Stimulated activated CD8-positive, alpha-beta memory T cell treated with anti-CD3 and anti-CD28 coated beads, Interleukin-15, amount 100 ng/mL, for 24 hours (primary cell): ENCODE results near the gene TTC7B.

ENCODE experiments used
- DNase-seq: peaks from one replicate; pipeline ENCODE4 v3.0.0-alpha.2; 2020; ENCODE audit warnings: low read depth

The TTC7B gene

DNA sequence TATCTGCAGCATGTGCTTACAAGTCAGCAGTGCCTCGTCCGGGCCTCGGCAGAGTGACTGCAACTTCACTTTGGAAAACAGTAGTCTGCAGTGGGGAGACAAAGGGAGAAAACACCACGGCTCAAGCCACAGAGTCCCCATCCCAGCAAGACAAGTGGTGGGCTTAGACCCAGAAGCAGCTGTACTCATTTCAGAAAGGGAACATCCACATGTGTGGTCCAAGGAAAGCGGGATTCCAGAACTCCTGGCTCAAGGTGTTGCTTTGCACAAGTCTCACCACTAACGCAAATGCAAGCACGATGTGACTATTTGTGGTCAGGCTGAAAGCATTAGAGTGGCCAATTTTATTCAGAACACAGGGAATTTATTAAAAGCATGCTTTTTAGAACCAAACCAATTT, 198.3 kb downstream of the TTC7B start:
- no peak for DNase-seq

DNA sequence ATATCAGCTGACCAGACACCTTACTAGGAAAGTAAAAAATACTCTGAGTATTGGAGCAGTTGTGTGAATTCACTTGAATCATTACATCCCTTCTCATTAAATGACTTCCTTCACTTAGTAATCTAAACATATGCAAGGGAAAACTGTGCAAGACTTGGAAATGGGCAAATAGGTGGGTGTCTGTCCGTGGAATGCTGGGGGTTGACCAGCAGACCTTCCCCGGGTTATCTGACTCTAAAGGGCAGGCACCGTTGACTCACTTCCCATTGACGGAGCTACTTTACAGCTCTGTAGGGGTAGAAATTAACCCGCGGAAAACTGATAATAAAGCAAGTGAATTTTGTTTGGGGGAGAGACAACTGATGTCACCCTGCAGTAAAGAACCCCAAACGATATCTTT, 199.3 kb downstream of the TTC7B start:
- DNase-seq, result no peak

DNA sequence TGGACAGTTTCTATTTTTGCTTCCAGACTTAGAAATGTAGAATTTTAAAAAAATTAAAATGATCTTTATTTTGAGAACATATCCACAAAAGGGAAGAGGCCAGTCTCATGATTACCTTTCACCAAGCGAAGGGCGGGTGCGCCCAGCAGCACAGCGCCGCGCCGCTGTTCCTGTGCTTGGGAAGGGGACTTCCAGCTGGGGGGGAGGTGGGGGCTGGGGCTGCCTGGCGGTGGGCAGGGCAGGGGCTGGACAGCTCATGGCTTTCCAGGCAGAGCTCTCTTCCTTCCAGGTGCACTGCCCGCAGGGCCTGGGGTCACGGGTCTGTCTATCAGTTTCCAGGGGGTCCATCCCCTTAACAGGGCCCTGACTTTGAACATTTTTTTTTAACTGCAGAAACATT, 199.9 kb downstream of the TTC7B start:
- DNase-seq, result no peak

DNA sequence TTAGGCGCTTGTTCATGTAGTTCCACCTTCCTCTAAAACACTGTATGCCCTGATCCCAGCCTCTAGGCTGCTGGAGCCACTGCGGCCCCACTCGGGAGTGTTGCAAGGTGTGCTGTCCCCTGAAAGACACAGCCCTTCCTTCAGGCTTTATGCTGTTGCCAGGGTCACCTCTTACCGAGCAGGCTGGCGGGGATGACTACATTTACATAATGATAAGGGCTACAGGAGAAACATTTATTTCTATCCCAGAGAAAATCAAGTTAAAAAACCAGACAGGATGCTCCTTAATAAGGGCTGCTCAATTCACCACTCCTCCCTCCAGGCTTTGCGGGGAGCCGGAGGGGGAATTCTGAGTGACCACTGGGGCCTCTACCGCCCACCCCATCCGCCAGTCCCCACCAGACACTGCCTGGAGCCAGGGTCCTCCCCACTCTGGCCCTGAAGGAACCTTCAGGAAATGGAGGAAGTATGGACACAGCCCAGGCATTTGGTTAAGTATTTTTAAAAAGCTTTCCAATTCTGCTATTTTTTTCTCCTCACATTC, 200.6 kb downstream of the TTC7B start:
- no peak for DNase-seq

DNA sequence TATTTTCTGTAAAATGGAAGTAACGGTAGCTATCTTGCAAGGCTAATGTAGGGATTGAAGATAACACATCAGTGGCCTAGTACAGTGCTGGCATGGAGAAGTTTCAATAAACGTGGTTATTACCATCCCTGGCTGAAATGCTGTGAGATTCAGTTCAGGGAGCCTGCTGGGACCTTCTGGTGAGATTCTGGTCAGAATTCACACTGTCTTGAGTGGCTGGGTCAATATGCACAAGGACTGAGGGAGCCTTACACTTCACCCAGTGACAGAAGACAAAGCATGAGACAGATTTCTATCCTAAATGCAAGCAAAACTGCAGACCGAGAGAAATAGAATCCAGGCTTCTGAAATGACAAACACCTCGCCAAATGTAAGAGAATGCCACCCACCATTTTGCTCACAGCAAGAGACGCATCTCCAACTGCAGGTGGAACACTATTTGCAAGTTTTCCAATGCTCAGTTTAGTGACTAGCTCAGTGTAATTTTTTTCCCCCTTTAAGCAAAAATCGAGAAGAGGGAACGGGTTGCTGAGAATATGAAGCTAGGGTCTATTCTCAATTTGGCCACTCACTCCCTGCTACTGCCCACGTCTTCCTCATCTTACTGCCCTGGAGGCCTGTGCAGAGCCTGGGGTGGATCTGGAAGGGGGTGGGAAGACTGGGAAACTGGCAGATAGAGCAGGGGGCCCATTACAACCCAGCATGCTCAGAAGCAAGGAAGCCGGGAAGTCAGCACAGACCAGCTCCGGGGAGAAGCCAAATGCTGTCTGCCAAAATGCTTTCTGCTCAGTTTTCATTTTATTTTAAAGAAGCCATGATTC, 201.3 kb downstream of the TTC7B start:
- no peak for DNase-seq

DNA sequence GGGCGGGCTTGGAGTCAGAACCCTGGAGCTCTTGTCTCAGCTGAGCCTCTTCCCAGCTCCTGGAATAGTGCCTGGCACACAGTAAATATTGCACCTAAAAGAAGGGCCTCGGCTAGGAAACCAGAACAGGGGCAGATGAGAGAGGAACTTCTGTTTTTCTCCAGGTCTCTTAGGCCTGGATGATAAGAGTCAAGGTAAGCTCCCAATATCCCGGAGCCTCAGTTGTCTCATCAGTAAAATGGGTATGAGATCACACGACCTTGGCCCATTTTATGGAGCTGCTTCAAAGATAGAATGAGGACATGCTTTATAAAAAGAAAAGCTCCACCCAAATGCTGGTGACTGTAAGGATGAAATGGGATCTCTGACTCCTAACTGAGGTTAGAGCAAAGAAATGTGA, 202.2 kb downstream of the TTC7B start:
- no peak for DNase-seq

DNA sequence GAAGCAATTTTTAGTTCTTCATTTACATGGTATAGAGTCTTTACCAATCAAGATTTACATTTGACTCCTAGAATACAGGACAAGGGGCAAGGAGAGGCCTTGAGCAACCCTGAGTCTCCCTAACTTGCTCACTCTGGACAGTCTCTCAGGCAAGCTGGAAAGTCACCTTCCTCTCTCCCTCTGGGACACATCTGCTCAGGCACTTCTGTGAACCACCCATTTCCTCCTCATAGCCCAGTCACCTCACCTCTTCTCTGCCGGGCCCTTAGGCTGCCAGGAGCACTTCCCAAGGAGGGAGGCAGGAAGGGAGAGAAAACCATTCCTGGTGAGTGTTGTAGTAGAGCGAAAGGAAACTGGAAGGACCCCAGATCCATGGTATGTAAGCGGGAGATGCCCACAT, 202.8 kb downstream of the TTC7B start:
- no peak for DNase-seq

DNA sequence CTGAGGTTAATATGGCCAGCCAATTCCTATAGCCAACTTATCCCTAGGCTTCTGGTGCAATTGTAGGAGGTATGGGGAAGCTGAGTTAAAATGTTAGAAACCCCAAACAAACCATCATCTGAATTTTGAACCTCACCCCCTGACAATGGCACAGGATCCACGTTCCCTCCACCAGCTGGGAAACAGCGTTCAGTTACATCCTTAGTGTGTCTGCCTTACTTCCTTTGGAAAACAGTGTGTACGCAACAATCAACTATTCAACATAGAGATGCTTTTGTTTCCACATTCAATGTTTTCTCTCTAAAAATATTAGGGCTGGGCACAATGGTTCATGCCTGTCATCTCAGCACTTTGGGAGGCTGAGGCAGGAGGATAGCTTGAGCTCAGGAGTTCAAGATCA, 203.4 kb downstream of the TTC7B start:
- no peak for DNase-seq

DNA sequence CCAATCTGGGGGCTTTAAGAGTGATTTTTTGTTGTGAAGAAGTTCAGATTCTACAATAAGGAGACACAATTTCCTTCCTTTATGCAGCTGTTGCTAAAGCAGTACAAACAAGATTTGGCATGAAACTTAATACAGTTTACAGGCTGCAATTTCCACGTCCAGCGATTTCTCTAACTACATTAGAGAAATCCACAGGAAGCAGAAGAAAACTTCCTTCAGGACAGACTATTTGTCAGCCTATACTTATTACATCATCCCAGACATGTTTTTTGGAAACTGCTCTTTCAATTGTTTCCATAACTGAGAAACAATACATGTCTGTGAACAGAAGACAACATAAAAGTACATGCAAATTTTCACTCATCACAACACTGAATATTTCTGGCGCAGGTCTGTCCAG, 204.3 kb downstream of the TTC7B start:
- DNase-seq, result no peak

DNA sequence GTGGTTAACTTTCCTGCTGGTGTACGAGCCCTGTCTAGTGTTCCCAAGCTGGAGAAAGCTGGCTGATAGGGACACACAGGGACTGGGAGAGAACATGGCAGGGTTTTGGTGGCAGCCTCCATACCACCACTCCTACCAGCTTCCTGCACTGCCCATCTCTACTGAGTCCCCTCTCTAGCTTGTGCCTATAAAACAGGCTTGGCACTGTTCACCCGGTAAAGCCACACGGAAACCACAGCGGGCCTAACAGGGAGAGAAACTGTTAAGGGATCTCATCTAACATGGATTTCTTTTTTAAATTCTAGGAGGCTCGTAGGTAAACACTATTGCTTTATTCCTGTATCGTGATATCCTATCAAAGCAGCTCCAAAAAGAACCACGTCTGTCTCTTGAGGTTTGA, 204.7 kb downstream of the TTC7B start:
- no peak for DNase-seq

DNA sequence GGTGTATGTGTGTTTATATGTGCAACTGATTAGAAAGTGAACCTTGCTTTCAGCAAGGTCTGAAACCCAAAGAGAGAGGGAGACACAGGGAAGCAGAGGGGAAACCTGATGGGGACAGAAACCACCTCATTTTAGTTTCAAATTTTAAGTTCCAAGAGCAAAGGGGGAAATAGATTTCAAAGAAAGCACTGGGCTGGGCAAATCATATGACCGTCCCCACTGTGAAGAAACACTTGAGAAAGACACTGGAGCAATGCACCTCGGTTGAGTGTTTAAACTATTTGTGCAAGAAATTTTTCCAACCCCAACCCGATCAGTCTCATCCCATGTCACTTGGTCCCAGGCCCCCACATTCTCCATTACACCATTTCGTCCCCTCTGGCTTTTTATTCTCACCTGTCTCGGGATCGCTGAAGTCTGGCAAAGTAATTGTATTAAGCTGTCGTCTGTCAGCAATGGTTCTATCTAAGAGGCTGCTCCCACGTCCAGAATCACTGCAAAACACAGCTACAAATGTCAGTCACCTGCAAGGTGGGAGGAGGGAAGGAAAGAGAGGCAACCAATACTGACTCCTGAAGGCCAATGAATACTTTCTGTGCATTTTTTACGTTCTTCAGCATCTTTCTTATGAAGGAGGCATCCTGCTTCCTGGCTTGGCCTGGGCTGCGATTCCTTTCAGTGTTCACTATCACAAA, 205.7 kb downstream of the TTC7B start:
- no peak for DNase-seq

DNA sequence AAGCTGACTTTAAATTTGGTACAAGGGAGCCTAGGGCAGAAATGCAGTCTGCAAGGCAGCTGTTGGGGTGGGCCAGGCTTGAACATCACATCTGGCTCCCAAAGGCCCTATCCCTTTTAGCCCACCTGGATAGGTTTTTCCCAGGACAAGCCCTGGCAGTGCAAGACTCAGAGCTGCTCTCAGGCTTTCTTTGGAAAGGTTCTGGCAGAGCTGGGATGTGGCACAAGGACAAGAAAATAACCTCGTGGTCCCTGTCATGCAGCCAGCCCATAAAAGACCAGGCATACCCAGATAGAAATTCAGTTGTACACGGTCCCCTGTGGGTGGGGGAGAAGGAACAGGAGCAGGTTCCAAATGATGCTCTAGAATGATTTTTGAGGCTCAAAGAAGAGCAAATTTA, 206.9 kb downstream of the TTC7B start:
- no peak for DNase-seq

DNA sequence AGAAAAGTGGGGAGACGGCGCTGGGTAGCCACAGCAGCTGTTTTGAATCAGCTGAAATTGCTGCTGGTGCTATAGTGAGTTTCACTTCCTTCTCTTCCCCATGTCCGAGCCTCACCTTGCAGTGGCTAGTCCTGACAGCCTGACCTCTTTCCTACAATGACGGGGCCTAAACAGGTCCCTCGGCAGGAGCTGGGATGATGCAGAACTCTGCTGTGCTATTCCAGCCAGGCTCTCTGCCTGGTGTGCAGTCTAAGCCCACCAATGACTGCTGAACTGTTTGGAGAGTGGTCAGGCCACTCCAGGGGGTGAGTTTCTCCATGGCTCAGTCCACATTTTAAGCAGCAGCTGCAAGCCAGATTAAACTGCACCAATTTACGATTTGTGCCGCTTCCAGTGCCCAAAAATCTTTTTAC, 207.3 kb downstream of the TTC7B start:
- no peak for DNase-seq

DNA sequence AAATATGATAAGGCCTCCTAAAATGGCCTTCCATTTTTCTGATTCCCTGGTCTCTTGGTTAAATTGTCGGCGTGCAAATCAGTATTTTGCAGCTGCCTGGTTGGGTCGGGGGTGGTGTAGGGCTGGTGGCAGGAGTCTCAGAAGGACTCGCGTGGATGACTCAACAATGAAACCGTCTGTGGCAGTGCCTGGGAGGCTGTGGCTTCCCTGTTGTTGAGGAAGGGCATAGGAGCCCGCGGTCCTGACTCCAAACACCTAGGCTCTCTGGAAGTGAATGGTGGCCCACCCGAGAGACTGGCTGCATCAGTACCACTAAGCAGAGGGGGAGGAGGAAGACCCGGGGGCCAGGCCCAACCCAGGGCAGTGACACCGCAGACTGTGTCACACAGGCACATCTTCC, 207.9 kb downstream of the TTC7B start:
- no peak for DNase-seq

DNA sequence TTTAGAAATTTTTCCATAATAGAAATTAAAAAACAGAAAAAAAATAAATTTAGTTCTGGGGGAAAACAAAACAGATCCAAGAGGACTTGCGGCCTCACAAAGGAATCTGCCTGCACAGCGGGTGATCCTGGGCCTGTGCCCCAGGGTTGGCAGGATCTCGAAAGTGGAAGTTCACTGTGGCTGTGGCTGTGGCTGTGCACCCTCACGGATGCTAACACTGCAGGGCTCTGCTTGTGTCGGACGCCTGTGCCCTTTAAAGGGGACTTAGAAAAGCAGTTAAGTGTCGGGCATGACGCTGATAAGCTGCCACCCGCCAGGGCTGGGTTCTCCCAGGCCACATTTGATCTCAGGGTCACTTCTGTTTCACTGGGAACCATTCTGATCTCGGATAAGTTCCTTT, 209.1 kb downstream of the TTC7B start:
- no peak for DNase-seq

DNA sequence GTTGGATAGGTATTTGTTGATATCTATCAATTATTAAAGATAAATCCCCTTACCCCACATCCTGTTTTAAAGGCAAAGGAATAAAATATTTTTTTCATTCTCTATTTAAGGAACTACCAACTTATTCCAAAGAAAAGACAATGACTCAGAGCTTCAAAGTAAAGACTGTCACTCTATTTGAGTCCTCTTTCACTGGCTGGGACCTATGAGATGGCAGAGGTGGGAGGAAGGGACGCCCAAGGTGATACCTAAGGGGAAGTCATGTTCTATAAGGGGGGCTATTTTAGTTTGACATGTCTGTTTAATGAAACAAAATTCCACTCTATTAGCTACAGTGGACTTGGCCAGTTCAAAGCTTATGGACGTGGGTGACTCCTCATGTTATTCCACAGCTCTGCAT, 209.8 kb downstream of the TTC7B start:
- no peak for DNase-seq

DNA sequence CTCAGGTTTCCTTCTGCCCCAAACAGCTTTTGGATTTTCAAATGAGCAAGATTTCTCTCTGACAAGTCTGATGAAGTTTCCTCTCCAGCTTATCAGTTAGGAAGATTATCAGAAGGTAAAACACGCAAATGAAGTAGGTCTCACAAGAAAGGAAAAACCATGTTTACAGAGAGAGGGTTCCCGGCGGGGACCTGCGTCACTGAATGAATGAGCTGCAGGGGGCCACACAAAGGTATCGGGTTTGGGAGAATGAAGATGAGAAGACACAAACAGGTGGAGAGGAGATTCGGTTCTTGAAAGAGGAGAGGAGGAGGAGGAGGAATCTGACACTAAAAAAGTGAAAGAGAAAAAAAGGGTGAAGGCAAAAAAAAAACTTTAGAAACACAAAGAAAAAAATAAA, 210.8 kb downstream of the TTC7B start:
- no peak for DNase-seq

DNA sequence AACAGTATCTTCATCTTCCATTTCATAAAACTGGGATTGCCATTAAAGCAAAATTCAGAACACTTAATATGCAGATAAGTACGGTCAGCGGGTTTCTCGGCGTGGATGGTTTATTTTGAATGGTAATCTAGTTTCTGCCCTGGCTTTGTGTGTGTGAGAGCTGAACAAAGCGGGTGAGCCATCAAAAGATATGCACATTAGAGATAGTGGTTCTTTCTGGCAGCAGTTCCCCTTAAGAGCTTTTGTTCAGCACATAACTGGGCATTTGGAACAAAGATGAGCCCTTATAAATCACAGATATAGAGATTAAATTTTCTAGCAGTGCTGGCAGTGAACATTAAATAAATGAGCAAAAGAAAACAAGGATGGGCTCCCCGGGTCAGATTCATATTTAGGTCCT, 211.9 kb downstream of the TTC7B start:
- no peak for DNase-seq

DNA sequence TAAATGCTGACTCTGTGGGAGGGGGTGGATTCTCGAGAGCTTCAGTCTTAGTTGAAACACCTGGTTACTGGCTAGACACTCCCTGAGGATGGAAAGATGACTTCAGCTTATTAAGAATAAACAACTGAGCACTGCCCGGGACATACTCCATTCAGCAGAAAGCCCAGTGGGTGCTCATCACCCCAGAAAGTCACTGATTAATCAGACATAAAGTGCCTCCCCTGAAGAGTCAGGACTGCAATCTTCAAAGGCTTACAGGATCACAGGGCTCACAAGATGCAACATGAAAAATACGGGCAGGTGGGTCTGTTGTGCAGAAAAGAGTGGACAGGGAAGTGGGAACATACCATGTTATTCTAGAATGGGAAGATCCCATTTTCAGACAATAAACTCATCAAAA, 212.4 kb downstream of the TTC7B start:
- DNase-seq, result no peak

DNA sequence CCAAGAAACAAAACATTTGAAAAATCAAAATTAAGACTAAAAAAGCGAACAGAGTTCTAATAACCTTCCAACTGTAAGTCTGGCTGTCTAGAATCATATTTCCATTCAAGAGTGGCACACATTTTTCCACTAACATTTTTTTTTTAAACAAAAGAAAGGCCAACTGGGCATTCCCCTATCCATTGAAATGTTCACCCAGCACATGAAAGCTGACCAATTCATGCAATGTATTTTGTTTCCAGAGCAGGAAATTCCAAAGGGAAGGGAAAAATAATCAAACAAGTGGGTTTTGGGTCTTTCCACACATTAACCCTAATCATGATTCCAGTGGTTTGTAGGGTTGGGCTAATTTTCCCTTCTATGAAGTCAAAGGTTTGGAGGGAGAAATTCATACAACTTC, 212.9 kb downstream of the TTC7B start:
- DNase-seq, result no peak

DNA sequence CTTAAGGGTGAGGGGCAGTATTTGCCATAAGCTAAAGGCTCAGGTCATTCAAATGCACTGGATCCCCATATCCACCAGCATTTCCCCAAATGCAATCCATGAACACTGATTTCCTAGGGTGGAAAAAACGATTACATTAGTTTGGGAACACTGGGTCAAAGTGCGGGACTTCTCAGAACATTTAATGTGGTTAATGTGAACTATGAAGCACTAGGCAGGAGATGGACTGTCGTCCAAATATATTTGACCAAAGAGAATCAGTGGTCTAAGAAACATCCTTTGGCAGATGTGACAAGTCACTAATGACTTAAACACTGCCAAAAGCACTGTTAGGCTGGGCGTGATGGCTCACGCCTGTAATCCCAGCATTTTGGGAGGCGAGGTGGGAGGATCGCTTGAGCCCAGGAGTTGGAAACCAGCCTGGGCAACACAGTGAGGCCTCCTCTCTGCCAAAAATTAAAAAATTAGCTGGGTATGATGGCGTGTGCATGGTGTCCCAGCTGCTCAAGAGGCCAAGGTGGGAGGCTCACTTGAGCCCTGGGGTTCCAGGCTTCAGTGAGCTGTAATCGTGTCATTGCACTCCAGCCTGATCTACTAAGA, 214.0 kb downstream of the TTC7B start:
- no peak for DNase-seq

DNA sequence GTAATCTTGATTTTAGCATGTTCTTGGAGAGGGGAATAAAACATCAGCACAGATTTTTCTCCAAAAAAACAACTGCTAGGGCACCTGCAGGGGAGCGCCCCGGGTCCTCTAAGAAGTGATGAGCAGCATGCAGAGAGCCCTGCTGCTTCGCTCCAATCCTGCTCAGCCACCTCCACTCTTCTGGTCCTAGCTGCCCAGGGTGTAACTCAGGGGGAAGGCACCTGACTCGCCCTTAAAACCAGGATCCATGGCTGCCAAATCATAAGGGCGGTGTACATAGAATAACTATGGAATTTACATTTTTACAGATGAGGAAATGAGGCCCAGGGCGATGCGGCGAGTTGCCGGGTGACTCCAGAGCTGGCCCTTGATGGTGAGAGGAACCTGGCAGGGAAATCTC, 214.7 kb downstream of the TTC7B start:
- no peak for DNase-seq

DNA sequence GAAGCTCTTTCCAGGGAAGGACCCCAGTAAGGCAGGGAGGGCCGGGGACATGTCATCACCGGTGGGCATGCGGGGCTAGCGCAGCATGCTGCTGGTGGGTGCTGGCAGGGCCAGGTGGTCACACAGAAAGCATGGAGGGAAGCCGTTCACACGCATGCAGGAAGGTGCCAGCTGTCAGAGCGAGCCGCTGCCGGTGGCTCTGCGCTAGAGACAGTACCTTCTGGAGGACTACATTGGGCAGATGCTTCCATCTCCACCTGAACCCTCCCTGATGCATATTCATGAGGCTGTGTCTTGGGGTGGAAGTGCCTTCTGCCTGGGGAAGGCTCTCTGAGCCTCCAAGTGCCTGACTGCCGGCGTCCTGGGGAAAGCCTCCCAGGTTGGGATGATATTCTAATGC, 215.6 kb downstream of the TTC7B start:
- DNase-seq, result no peak
